Measurements from ENCODE around the gene CWC15.

GRCh38 chr11:94938095-94939055 lies 35.0 kb downstream of the CWC15 start:
- no peak for TF ChIP-seq CTCF (tag by site-specific recombination; IDR thresholded peaks at IDR 0.05)
- TF ChIP-seq, protein P1, sequence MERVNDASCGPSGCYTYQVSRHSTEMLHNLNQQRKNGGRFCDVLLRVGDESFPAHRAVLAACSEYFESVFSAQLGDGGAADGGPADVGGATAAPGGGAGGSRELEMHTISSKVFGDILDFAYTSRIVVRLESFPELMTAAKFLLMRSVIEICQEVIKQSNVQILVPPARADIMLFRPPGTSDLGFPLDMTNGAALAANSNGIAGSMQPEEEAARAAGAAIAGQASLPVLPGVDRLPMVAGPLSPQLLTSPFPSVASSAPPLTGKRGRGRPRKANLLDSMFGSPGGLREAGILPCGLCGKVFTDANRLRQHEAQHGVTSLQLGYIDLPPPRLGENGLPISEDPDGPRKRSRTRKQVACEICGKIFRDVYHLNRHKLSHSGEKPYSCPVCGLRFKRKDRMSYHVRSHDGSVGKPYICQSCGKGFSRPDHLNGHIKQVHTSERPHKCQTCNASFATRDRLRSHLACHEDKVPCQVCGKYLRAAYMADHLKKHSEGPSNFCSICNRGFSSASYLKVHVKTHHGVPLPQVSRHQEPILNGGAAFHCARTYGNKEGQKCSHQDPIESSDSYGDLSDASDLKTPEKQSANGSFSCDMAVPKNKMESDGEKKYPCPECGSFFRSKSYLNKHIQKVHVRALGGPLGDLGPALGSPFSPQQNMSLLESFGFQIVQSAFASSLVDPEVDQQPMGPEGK (tag by site-specific recombination; IDR thresholded peaks at IDR 0.05), result no peak
- TF ChIP-seq GLIS1 (tag by site-specific recombination; IDR thresholded peaks at IDR 0.05), result peak; percentile 49; the same call in 1 of the 2 replicates
- TF ChIP-seq ZBTB21 (tag by site-specific recombination; IDR thresholded peaks at IDR 0.05), result no peak
- no peak for TF ChIP-seq ZNF174 (tag by site-specific recombination; IDR thresholded peaks at IDR 0.05)

Data from HEK293 (cell line).